ENCODE measurements around the gene UTP4. TPM values are rescaled to one million over a fixed set of nuclear protein-coding genes. Genes with fewer than 3 reads are reported as not detected.
"Not testable (repeated sequence)": the region's sequence is repeated elsewhere in the genome, so short reads cannot be mapped to it uniquely, and the experiment has no call there.

The UTP4 gene
- total RNA-seq, 2 experiments from 2014 or later, result 21.1 to 67.3 TPM

GRCh38 chr16:69145658-69146057 is 13.2 kb downstream of the UTP4 start:
- no peak for DNase-seq (ENCODE audit: low spot score)
- intact Hi-C loops (cut with micrococcal nuclease; ENCODE audit: unreplicated experiment), result no loop called here
- Histone ChIP-seq H3K36me3 (ENCODE audit: insufficient read depth, low read length) (peaks cover 88% of the 10 kb centered on the region), H3K4me1 (ENCODE audit: insufficient read depth, low read length, poor library complexity, severe bottlenecking) (no peaks in the 10 kb centered on the region), H3K4me3 (ENCODE audit: low read depth, low read length, poor library complexity, severe bottlenecking) (no peak overlapping the region), H2AFZ (ENCODE audit: low read length) (no peak overlapping the region), H4K20me1 (ENCODE audit: insufficient read depth, low read length) (no peaks in the 10 kb centered on the region), H3K9me2 (ENCODE audit: insufficient read depth, low read length) (no peaks in the 10 kb centered on the region), H3K4me2 (ENCODE audit: low read length) (no peak overlapping the region), H3K27ac (ENCODE audit: low read depth, low read length, poor library complexity, severe bottlenecking) (no peak overlapping the region), H3K9me3 (ENCODE audit: low read length) (no peaks in the 10 kb centered on the region), H3K79me2 (ENCODE audit: insufficient read depth, low read depth, low read length) (peaks cover 6% of the 10 kb centered on the region; the same call in 1 of the 2 replicates)
- TF ChIP-seq EZH2phosphoT487 (IDR thresholded peaks at IDR 0.05; ENCODE audit: borderline replicate concordance, low read depth, low read length), result no peak
- TF ChIP-seq CTCF (conservative IDR thresholded peaks at IDR 0.05; ENCODE audit: low read length), result no peak
- ChIA-PET POLR2A (interaction anchor here (0.7 to 1.2 kb wide), 3 partner anchors 12 to 140 kb away, joined by 3 to 7 read pairs (median 4); no protein-coding TSS in a partner anchor), CTCF (ENCODE audit: unreplicated experiment) (no interaction called here)
- no TSS peak for BruUV-seq (replicated peaks)

GRCh38 chr16:69149621-69150020 is 17.2 kb downstream of the UTP4 start:
- H4K20me1 ChIP-seq (ENCODE audit: insufficient read depth, low read length); CTCF ChIA-PET (ENCODE audit: unreplicated experiment); H3K4me3 ChIP-seq (ENCODE audit: low read depth, low read length, poor library complexity, severe bottlenecking); DNase-seq (ENCODE audit: low spot score); BruUV-seq (replicated peaks); H3K4me1 ChIP-seq (ENCODE audit: insufficient read depth, low read length, poor library complexity, severe bottlenecking); H3K79me2 ChIP-seq (ENCODE audit: insufficient read depth, low read depth, low read length); H3K27ac ChIP-seq (ENCODE audit: low read depth, low read length, poor library complexity, severe bottlenecking); H3K4me2 ChIP-seq (ENCODE audit: low read length); H2AFZ ChIP-seq (ENCODE audit: low read length); H3K9me3 ChIP-seq (ENCODE audit: low read length); H3K9me2 ChIP-seq (ENCODE audit: insufficient read depth, low read length): not testable (repeated sequence)
- POLR2A ChIA-PET, result interaction anchor here (0.6 to 0.9 kb wide), 4 partner anchors 18 to 138 kb away, joined by 3 to 5 read pairs (median 4); no protein-coding TSS in a partner anchor
- peaks cover 88% of the 10 kb centered on the region for H3K36me3 ChIP-seq (ENCODE audit: insufficient read depth, low read length)
- intact Hi-C loops (cut with micrococcal nuclease; ENCODE audit: unreplicated experiment), result loop anchor here (1.0 kb wide), 1 partner anchor 138 kb away; no protein-coding TSS in a partner anchor

GRCh38 chr16:69150146-69150865 is 17.9 kb downstream of the UTP4 start:
- no peak overlapping the region for H2AFZ ChIP-seq (ENCODE audit: low read length)
- H3K27ac ChIP-seq (ENCODE audit: low read depth, low read length, poor library complexity, severe bottlenecking), result no peak overlapping the region
- POLR2A ChIA-PET, result interaction anchor here (0.6 to 1.5 kb wide), 5 partner anchors 17 to 327 kb away, joined by 3 to 6 read pairs (median 5); partner anchors contain the start of genes CHTF8 and UTP4
- H3K9me3 ChIP-seq (ENCODE audit: low read length), result no peaks in the 10 kb centered on the region
- intact Hi-C loops (cut with micrococcal nuclease; ENCODE audit: unreplicated experiment), result loop anchor here (1.0 kb wide), 1 partner anchor 137 kb away; no protein-coding TSS in a partner anchor
- H4K20me1 ChIP-seq (ENCODE audit: insufficient read depth, low read length), result no peaks in the 10 kb centered on the region
- BruUV-seq (replicated peaks), result no TSS peak
- TF ChIP-seq EZH2phosphoT487 (IDR thresholded peaks at IDR 0.05; ENCODE audit: borderline replicate concordance, low read depth, low read length), result no peak
- TF ChIP-seq CTCF (conservative IDR thresholded peaks at IDR 0.05; ENCODE audit: low read length), result peak; percentile 92
- H3K9me2 ChIP-seq (ENCODE audit: insufficient read depth, low read length), result no peaks in the 10 kb centered on the region
- no peak overlapping the region for H3K4me2 ChIP-seq (ENCODE audit: low read length)
- H3K4me3 ChIP-seq (ENCODE audit: low read depth, low read length, poor library complexity, severe bottlenecking), result no peak overlapping the region
- H3K36me3 ChIP-seq (ENCODE audit: insufficient read depth, low read length), result peaks cover 89% of the 10 kb centered on the region
- CTCF ChIA-PET (ENCODE audit: unreplicated experiment), result no interaction called here
- H3K79me2 ChIP-seq (ENCODE audit: insufficient read depth, low read depth, low read length), result peaks cover 6% of the 10 kb centered on the region; the same call in 1 of the 2 replicates
- DNase-seq (ENCODE audit: low spot score), result peak; percentile 74
- no peaks in the 10 kb centered on the region for H3K4me1 ChIP-seq (ENCODE audit: insufficient read depth, low read length, poor library complexity, severe bottlenecking)

Data from OCI-LY7 (cell line).